Pancreas (tissue), 10 donors: Measurements from ENCODE around the gene NEUROD2. TPM values are rescaled to one million over a fixed set of nuclear protein-coding genes. Genes with fewer than 3 reads are reported as not detected.

Experiments
- ATAC-seq, 4 donors: fragments of 200-7000 bp; cut with Tn5 transposase; one replicate each; pipeline versions ENCODE4 v1.8.0 to v1.9.1; 2020; ENCODE audit warnings: mild to moderate bottlenecking in 4 of 4, moderate library complexity in 4 of 4
- DNase-seq, 6 donors: peaks; one replicate each; pipeline ENCODE4 v3.0.0-alpha.2; 2020
- FAIRE-seq: peaks from 2 replicates; lab custom pipeline; 2012; peaks lifted over from hg19 to GRCh38; lab: Jason Lieb, UNC
- H3K27ac ChIP-seq, 4 donors: fragments of 200-600 bp; sonication (generic); 1 replicate in 3 of 4; 2 replicates in 1 of 4; pipeline versions ENCODE4 v1.5.0 to v1.8.0; 2020
- H3K27me3 ChIP-seq, 4 donors: fragments of 200-600 bp; one replicate each; pipeline ENCODE4 v1.8.0; 2021
- H3K36me3 ChIP-seq, 3 donors: fragments of 200-600 bp; sonication (generic) in 1 of 3; one replicate each; pipeline versions ENCODE4 v1.5.0 to v1.8.0; 2020 to 2021
- H3K4me1 ChIP-seq, 3 donors: fragments of 200-600 bp; one replicate each; pipeline ENCODE4 v1.8.0; 2021
- H3K4me3 ChIP-seq, 4 donors: fragments of 200-600 bp; sonication (generic) in 2 of 4; one replicate each; pipeline versions ENCODE4 v1.5.0 to v1.8.0; 2020 to 2021
- H3K9me3 ChIP-seq, 4 donors: fragments of 200-600 bp; one replicate each; pipeline ENCODE4 v1.8.0; 2021
- WGBS, 2 donors: extraction: QIAGEN DNeasy Blood & Tissue Kit; methylation state at CpG; one replicate each; pipeline ENCODE4 v1.1.7; 2013; 5-methylcytosine and 5-hydroxymethylcytosine counted together
- intact Hi-C, 3 donors: fragments of 100-400 bp; cut with DNase I; formaldehyde crosslinking; loops; one replicate each; pipeline versions ENCODE4 v1.11.1 to v1.14.2; 2022
- polyA plus RNA-seq, 2 donors: library from polyadenylated mRNA; stranded (reverse); fragments of 200-250 nt; gene quantifications; one replicate each; pipeline ENCODE4 v1.2.3, GENCODE V29; 2013
- total RNA-seq, 6 donors: library from RNA; stranded (reverse); fragmentation: NEBNext Ultra II Directional in 4 of 6; extraction: Animal tissue kit (Norgen Biotek cat#: 25700) in 4 of 6; gene quantifications; one replicate each; pipeline versions ENCODE4 v1.2.1 to v1.2.4, GENCODE V29; 2021 to 2023
- TF ChIP-seq, protein P1 (sequence below), 4 donors: fragments of 200-600 bp; sonication (generic) in 3 of 4; IDR thresholded peaks; one replicate each; pipeline versions ENCODE4 v1.5.0 to v1.8.0; 2021; ENCODE audit warnings: antibody characterized with exemption in 4 of 4
- donor health status: healthy with polysubstance abuse.
- donor health status: DM: no; HTN: no; CAD: no; lungs with moderate emphysema.
- donor health status: DM: no; HTN: no; CAD: no.
- donor health status: control.
- donor health status: control.
- donor health status: Bipolar disorder and iron deficiency.
- donor health status: DM: yes; HTN: yes; CAD: no.
- donor health status: DM: no; HTN: no; CAD: no.
- donor health status: DM: no; HTN: no; CAD: no.
- donor health status: DM: yes; HTN: yes; CAD: no.

Gene NEUROD2
- total and polyA plus RNA-seq, 8 donors = 0.04 TPM; not detected in 7

DNA sequence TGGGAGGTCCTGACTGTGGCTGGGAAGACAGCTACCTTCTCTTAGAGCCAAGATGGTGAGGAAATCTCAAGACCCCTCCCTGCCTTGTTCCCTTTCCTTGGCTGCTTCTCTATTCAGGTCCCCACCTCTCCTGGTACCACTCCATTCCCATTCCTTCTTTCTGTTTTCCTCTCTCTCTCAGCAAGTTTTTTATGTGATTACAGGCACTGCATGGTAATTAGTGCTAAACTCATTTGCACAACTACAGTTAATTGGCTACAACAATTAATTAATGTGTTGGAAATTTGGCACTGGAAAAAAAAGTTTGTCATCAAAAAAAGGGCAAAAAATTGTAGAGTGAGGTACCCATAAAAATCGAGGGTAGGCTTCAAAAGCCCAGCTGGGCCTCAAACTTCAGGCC lies 45.3 kb downstream of the NEUROD2 start:
- peaks cover 0 to 8% (median 0%) of the 10 kb centered on the region in 3 donors for H3K36me3 ChIP-seq

DNA sequence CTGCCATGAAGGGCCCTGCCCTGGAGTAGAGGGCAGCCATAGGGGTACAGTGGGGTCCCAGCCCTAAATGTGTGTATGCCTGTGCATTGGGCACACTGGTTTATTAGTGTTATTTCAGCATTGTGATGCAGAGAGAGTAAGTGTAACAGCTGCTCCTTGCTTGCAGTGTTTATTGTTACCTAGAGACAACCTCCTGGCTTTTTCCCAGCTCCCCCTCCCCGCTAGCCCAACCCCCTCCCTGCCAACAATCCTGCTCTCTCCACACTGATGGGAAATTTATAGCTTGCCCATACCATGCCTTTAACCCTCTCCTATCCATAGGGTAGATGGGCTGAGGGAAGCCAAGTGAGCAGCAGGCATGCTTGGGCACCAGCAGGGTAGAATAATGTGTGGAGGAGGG lies 51.3 kb downstream of the NEUROD2 start:
- DNase-seq (no peak), ATAC-seq (no peak), FAIRE-seq (no peak)
- H3K4me1 ChIP-seq = no peaks in the 10 kb centered on the region
- H3K27ac ChIP-seq = no peak overlapping the region
- H3K9me3 ChIP-seq = no peaks in the 10 kb centered on the region
- WGBS, 2 donors = 14 to 44% methylated on average over 1 of the region's 1 CpG
- H3K36me3 ChIP-seq = peaks cover 0 to 12% (median 0%) of the 10 kb centered on the region in 3 donors
- intact Hi-C loops = no loop called here
- H3K27me3 ChIP-seq = no peaks in the 10 kb centered on the region
- TF ChIP-seq, protein P1, sequence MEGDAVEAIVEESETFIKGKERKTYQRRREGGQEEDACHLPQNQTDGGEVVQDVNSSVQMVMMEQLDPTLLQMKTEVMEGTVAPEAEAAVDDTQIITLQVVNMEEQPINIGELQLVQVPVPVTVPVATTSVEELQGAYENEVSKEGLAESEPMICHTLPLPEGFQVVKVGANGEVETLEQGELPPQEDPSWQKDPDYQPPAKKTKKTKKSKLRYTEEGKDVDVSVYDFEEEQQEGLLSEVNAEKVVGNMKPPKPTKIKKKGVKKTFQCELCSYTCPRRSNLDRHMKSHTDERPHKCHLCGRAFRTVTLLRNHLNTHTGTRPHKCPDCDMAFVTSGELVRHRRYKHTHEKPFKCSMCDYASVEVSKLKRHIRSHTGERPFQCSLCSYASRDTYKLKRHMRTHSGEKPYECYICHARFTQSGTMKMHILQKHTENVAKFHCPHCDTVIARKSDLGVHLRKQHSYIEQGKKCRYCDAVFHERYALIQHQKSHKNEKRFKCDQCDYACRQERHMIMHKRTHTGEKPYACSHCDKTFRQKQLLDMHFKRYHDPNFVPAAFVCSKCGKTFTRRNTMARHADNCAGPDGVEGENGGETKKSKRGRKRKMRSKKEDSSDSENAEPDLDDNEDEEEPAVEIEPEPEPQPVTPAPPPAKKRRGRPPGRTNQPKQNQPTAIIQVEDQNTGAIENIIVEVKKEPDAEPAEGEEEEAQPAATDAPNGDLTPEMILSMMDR (IDR thresholded peaks at IDR 0.05) = no peak
- no peak overlapping the region for H3K4me3 ChIP-seq

More for the DNA sequence above, 45.3 kb downstream of the NEUROD2 start:
- intact Hi-C loops = no loop called here
- TF ChIP-seq, protein P1 (IDR thresholded peaks at IDR 0.05) = no peak
- Histone ChIP-seq H3K27ac (no peak overlapping the region), H3K4me1 (no peaks in the 10 kb centered on the region), H3K9me3 (no peaks in the 10 kb centered on the region), H3K4me3 (no peak overlapping the region), H3K27me3 (no peaks in the 10 kb centered on the region)
- ATAC-seq = no peak
- no peak for DNase-seq
- no peak for FAIRE-seq
- WGBS, 2 donors = 29 to 31% methylated on average over 1 of the region's 1 CpG

DNA sequence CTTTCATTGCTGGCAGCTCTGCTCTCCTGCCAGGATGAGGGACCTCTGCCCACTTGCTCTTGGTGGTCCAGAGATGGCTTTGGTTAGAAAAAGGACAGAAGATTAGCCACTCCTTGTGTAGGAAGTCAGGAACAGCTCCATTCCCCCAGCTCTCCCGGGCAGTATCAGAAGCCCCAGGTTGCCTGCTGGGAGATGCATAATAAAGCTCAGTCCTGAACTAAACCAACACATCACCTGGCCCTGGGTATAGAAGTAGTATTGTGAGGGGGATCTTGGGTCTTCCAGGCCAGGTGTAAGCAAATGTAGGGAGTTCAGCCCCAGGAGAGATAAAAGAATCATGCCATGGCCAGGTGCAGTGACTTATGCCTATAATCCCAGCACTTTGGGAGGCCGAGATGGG lies 52.4 kb downstream of the NEUROD2 start:
- no peak for DNase-seq
- Histone ChIP-seq H3K9me3 (no peaks in the 10 kb centered on the region), H3K27me3 (no peaks in the 10 kb centered on the region), H3K36me3 (peaks cover 0 to 12% (median 0%) of the 10 kb centered on the region in 3 donors), H3K4me1 (no peaks in the 10 kb centered on the region), H3K4me3 (no peak overlapping the region), H3K27ac (no peak overlapping the region)
- intact Hi-C loops = no loop called here
- TF ChIP-seq, protein P1 (IDR thresholded peaks at IDR 0.05) = no peak
- WGBS, 2 donors = 64 to 75% methylated on average over 2 of the region's 2 CpGs
- ATAC-seq = no peak
- FAIRE-seq = no peak

Other genes starting within 250 kb of the NEUROD2 start
- 10 to 100 TPM in 1 of 6 donors, 1 to 10 TPM in 5; 5.3 to 15.5 (median 7.7) TPM for gene FBXL20, start 206.3 kb downstream of the NEUROD2 start, total RNA-seq
- gene FBXL20, start 206.3 kb downstream of the NEUROD2 start, polyA plus RNA-seq = 1 to 10 TPM; 2.5 to 2.9 TPM
- 10 to 100 TPM in 4 of 6 donors, 1 to 10 TPM in 2; 7.1 to 16.8 (median 12.5) TPM for gene MED1, start 156.7 kb downstream of the NEUROD2 start, total RNA-seq
- 1 to 10 TPM; 4.0 to 6.0 TPM for gene MED1, start 156.7 kb downstream of the NEUROD2 start, polyA plus RNA-seq
- 10 to 100 TPM; 14.3 to 30.7 (median 18.2) TPM for gene CDK12, start 146.4 kb downstream of the NEUROD2 start, total RNA-seq
- gene CDK12, start 146.4 kb downstream of the NEUROD2 start, polyA plus RNA-seq = 10 to 100 TPM in 1 of 2 donors, 1 to 10 TPM in 1; 9.3 to 12.4 TPM
- gene PPP1R1B, start 19.0 kb upstream of the NEUROD2 start, total RNA-seq = 10 to 100 TPM; 42.8 to 74.3 (median 62.8) TPM
- 100 to 1,000 TPM in 1 of 2 donors, 10 to 100 TPM in 1; 99.1 to 201 TPM for gene PPP1R1B, start 19.0 kb upstream of the NEUROD2 start, polyA plus RNA-seq
- gene STARD3, start 29.2 kb upstream of the NEUROD2 start, total RNA-seq = 10 to 100 TPM; 24.4 to 35.7 (median 27.2) TPM
- gene STARD3, start 29.2 kb upstream of the NEUROD2 start, polyA plus RNA-seq = 10 to 100 TPM; 64.5 to 73.8 TPM
- 1 to 10 TPM in 1 of 6 donors, under 1 TPM in 5; 0.13 to 2.0 (median 0.30) TPM for gene TCAP, start 57.4 kb upstream of the NEUROD2 start, total RNA-seq
- gene TCAP, start 57.4 kb upstream of the NEUROD2 start, polyA plus RNA-seq = 1 to 10 TPM; 1.1 to 3.0 TPM
- under 1 TPM in 3 of 6 donors, not detected in 3; 0.16 to 0.64 (median 0.23) TPM for gene PNMT, start 60.5 kb upstream of the NEUROD2 start, total RNA-seq
- 10 to 100 TPM in 1 of 2 donors, 1 to 10 TPM in 1; 3.0 to 11.7 TPM for gene PNMT, start 60.5 kb upstream of the NEUROD2 start, polyA plus RNA-seq
- gene PGAP3, start 80.1 kb upstream of the NEUROD2 start, total RNA-seq = 10 to 100 TPM; 19.4 to 33.4 (median 23.1) TPM
- gene PGAP3, start 80.1 kb upstream of the NEUROD2 start, polyA plus RNA-seq = 10 to 100 TPM; 34.7 to 46.3 TPM
- 10 to 100 TPM; 38.7 to 78.9 (median 45.0) TPM for gene ERBB2, start 92.1 kb upstream of the NEUROD2 start, total RNA-seq
- gene ERBB2, start 92.1 kb upstream of the NEUROD2 start, polyA plus RNA-seq = 10 to 100 TPM; 37.2 to 44.3 TPM
- gene MIEN1, start 122.6 kb upstream of the NEUROD2 start, total RNA-seq = 10 to 100 TPM; 17.0 to 26.5 (median 24.3) TPM
- 10 to 100 TPM; 54.4 to 75.2 TPM for gene MIEN1, start 122.6 kb upstream of the NEUROD2 start, polyA plus RNA-seq
- gene GRB7, start 130.0 kb upstream of the NEUROD2 start, total RNA-seq = 10 to 100 TPM; 17.8 to 39.9 (median 26.5) TPM
- 10 to 100 TPM; 50.4 to 64.4 TPM for gene GRB7, start 130.0 kb upstream of the NEUROD2 start, polyA plus RNA-seq